GDM1 (cell line): ENCODE measurements around the gene METTL2B.
"Not testable (repeated sequence)": the region's sequence is repeated elsewhere in the genome, so short reads cannot be mapped to it uniquely, and the experiment has no call there.

ENCODE experiments used
- DNase-seq: peaks from one replicate; lab custom pipeline; 2025; lab: John Stamatoyannopoulos, UW

The METTL2B gene

DNA sequence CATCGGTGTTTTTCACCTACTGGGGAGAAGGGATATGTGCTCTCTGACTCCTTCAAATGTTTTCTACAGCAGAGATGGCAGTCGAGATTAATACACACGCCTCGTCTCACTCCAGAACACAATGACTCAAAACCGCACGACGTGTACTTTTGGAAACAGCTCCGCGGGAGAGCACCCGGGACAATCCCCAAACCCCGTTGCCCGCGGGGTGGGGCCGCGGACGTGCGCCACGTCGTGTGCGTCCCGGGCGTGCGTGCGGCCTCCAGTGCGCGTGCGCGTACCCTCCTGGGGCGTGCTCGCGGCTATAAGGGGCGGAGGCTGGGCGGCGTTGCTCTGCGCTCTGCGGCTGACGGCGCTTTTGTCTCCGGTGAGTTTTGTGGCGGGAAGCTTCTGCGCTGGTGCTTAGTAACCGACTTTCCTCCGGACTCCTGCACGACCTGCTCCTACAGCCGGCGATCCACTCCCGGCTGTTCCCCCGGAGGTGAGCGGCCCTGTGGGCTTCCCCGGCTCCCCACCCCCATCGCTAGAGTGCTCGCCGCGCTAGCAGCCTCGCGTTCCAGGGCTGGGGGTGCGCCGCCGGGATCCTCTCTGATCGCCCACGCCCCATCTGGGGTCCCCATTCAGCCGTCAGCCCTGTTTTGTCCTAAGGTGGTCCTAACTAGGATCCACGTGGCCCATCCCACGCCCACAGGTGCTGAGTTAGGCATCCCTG is 20.8 kb upstream of the METTL2B start, which contains the start of gene HILPDA:
Gene HILPDA, plus strand, starts transcription at position 336 of the 712 bp plus-strand sequence. CDS start 1,391 bp downstream, outside the sequence.
- DNase-seq: peak; percentile 91

- no peak for DNase-seq
Observed at GRCh38 chr7:128456255-128456725, 20.3 kb upstream of the METTL2B start.

GRCh38 chr7:128457385-128457784 is 19.2 kb upstream of the METTL2B start:
- DNase-seq: not testable (repeated sequence)

- DNase-seq: no peak
Observed at GRCh38 chr7:128458956-128459355, 17.6 kb upstream of the METTL2B start.

- DNase-seq: peak; percentile 47
Observed at GRCh38 chr7:128459394-128459878, 17.1 kb upstream of the METTL2B start.

- no peak for DNase-seq
Observed at GRCh38 chr7:128462460-128462859, 14.1 kb upstream of the METTL2B start.

DNA sequence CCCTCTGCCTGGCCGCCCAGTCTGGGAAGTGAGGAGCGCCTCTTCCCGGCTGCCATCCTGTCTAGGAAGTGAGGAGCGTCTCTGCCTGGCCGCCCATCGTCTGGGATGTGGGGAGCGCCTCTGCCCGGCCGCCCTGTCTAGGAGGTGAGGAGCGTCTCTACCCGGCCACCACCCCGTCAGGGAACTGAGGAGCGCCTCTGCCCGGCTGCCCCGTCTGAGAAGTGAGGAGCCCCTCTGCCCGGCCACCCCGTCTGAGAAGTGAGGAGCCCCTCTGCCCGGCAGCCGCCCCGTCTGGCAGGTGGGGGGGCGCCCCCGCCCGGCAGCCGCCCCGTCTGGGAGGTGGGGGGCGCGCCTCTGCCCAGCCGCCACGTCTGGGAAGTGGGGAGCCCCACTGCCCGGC is 13.2 kb upstream of the METTL2B start:
- DNase-seq: not testable (repeated sequence)

GRCh38 chr7:128463933-128464332 is 12.6 kb upstream of the METTL2B start:
- DNase-seq: not testable (repeated sequence)

DNA sequence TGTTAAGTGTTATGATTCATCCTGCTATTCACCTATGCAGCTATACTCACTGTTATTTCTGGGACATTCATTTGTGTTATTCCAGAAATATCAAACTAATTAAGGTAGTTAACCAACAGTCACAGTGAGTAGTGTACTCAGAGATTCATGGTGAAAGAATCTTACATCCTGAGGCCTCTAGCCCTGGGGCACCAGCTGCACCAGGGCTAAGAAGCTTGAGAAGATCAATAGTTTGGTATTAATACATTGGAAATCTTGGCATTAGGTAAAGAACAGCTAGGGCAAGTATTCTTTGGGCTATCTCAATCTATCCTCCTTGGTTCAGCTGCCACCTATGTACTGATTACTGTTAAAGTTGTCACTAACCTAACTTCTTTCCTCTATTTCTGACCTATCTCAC is 9.7 kb upstream of the METTL2B start:
- not testable (repeated sequence) for DNase-seq

- DNase-seq: not testable (repeated sequence)
Observed at GRCh38 chr7:128477336-128477690, 765 bp downstream of the METTL2B start.

GRCh38 chr7:128479082-128479481 is 2.5 kb downstream of the METTL2B start:
- not testable (repeated sequence) for DNase-seq

DNA sequence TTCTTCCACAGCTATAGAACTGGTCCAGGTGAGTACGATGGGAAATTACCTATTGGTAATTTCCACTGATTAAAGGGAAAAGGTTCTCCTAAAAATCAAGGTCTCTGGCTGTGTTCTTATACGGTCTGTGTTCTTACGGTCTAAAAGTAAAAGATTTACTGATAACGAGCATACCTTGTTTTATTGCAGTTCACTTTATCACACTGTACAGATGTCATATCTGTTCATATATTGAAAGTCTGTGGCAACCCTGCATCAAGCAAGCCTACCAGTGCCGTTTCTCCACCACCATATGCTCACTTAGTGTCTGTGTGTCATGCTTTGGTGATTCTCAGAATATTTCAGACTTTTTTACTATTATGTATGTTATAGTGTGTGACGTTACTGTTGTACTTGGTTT is 11.6 kb downstream of the METTL2B start:
- DNase-seq: not testable (repeated sequence)

DNA sequence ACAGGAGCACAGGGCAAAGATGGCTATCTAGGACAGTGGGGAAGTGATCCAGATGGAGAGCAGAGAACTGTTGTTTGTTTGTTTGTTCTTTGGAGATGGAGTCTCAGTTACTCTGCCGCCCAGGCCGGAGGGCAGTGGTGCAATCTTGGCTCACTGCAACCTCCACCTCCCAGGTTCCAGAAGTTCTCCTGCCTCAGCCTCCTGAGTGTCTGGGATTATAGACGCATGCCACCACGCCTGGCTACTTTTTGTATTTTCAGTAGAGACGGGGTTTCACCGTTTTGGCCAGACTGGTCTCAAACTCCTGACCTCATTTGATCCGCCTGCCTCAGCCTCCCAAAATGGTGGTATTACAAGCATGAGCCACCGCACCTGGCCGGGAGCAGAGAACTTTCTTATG is 20.9 kb downstream of the METTL2B start:
- no peak for DNase-seq

DNA sequence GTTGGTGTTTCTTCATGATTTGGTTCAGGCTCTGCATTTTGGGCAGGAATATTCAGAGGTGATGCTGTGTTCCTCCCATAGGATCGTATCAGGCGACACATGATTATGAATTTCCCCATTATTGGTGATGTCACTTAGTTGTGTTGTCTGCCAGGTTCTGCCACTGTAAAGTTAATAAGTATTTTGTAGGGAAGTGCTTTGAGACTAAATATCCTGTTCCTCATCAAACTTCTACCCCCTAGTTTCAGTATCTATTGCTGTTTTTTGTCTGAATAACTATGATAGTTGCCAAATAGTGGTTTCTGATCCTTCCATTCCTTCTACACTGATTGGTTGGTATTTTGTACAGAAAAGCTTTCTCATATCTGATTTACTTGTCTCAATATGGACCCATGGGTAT is 28.9 kb downstream of the METTL2B start:
- DNase-seq: not testable (repeated sequence)

- not testable (repeated sequence) for DNase-seq
Observed at GRCh38 chr7:128506819-128507218, 30.3 kb downstream of the METTL2B start.

- DNase-seq: not testable (repeated sequence)
Observed at GRCh38 chr7:128507321-128507993, 30.9 kb downstream of the METTL2B start.

DNA sequence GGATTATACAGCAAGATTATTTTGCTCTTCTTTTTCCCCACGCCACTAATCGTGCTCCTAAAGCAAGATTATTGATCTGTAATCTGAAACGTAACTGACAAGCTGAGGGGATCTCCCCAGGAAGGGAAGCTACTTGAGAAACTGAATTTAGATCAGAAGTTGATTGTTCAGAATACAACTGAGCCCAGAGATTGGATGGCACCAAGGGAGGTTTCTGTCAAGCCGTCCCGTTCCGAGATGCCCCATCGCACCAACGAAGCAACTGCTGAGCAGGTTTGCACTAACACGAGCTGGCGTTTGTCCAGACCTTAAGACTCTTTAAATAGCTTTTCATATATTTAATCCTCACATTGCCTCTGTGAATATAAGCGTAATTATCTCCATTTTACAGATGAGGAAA is 35.1 kb downstream of the METTL2B start:
- DNase-seq: not testable (repeated sequence)

- DNase-seq: not testable (repeated sequence)
Observed at GRCh38 chr7:128515232-128515631, 38.7 kb downstream of the METTL2B start.

DNA sequence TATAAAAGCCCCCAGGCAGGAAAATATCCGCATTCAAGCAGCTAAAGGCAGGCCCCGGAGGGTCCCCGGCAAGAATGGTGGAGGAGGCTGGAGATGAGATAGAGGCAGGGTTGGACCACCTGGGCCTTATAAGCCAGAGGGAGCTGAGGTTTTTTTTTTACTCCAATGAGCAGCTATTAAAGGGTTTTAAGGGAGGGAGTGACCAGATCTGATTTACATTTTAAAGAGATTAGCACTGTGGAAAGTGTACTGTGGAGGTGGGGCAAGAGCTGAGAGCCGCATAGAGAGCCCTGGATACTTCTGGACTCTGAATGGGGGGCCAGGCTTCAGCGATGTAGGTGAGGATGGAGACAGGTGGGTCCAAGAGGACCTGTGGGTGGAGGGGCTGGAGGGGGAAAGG is 40.5 kb downstream of the METTL2B start:
- not testable (repeated sequence) for DNase-seq

DNA sequence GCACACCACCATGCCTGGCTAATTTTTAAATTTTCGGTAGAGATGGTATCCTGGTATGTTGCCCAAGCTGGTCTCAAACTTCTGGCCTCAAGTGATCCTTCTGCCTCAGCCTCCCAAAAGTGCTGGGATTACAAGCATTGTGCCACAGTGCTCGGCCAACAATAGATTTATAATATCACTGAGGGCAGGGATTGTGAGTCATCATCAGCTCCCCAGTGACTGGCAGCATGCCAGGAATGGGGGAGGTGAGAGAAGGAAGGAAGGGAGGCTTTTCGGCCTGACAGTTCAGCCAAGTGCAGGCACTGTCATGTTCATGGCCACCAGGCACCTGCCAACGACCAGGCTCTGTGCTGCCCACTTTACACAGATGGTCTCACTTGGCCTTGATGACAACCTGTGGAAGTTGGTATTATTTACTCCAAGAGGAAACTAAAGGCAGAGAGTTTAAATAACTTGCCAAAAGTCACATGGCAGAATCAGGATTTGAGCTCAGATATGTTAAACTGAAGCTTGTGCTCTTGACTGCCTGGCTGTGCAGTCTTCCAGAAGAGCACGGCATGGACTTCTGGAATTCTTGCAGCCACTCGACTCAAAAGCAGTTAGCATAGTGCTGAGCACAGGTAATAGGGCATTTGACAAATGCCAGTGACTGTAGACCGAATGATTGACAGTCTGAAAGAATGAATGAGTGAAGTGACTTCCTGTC is 46.8 kb downstream of the METTL2B start:
- DNase-seq: peak; percentile 73

GRCh38 chr7:128523932-128524524 is 47.5 kb downstream of the METTL2B start:
- not testable (repeated sequence) for DNase-seq

DNA sequence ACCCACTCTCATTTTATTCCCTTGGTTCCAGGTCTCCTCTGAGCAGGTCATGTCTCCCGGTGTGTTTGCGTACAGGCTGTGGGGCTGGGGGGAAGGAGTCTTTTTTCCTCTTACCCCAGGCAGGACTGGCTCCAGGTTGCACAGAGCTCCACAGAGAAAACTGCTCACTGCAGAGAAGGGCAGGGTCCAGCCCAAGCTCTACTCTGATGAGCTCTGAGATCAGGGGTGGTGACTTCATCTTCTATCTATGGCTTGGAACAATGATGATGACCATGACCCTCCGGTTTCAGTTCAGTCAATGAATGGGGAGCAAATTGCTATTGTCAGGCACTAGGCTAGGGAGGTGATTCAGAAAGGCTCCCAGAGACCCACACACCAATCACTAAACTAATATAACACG is 49.0 kb downstream of the METTL2B start:
- DNase-seq: not testable (repeated sequence)
